GM21447 (cell line): ENCODE results near the gene DMC1.

Source experiments
- ATAC-seq: cut with Tn5 transposase; IDR thresholded peaks from one replicate; pipeline ENCODE4 v1.9.1; 2021; ENCODE audit not compliant: unreplicated experiment

Gene DMC1

DNA sequence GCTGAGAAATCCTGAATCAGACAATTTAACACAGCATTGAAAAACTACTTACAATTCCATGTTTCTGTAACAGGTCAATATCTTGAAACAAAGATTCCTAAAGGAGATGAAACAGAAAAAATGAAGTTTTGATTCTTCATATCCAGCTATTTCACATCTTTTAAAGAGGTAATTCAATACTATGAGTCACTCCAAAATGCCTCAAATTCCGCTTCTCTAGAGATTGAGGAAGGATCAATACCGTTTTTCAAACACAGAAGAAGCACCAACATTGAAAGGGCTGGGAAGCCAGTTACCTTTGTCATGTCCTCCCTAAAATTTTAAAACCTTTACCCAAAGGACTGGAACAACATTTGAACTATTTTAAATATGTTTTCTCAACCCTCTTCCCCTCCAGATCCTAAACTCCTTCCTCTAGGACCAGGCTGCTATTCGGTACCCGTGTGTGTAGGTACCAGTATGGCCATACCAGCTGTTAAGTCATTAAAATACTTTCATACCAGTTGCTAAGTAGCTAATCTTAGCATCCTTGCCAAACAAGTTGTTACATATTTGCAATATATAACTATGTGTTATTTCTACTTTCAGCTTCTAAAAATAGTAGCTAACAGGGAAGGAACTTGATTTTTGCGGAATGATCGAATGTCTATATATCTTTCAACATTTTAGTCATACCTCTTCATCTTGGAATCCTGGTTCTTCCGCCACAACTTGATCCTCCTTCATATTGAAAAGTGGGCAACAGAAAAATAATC, 2.3 kb downstream of the DMC1 start:
- ATAC-seq = no peak

DNA sequence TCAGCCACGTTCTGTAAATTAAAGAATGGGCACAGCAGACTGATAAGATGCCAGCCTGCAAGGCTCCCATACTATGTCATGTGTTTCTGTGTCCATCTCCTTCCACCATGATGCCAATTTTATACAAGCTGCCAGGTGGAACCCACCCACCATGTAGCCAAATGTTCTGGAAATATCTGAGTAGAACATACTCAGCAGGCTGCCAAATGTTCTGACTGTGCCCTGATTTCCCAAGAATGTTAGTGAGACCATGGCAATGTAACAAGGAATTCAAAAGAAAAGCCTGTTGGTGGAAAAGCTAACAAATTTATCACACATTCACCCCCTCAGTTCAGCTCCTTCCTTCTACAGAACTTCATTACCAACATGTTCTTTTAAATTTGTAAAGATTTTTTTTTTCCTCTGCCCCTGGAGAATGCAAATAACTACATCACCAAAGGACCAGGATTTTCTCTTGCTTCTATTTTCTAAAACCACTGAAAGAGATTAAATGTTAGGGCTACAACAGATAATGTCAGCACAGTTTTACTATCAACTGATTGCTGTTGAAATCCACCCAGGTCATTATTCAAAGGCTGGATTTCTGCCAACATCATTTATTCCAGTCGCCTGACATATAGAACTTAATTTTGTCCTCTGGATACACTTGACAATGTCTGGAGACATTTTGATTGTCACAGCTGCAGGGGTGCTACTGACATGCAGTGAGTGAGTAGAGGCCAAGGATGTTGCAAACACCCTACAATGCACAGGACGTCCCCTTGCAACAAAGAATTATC, 3.1 kb downstream of the DMC1 start:
- no peak for ATAC-seq

DNA sequence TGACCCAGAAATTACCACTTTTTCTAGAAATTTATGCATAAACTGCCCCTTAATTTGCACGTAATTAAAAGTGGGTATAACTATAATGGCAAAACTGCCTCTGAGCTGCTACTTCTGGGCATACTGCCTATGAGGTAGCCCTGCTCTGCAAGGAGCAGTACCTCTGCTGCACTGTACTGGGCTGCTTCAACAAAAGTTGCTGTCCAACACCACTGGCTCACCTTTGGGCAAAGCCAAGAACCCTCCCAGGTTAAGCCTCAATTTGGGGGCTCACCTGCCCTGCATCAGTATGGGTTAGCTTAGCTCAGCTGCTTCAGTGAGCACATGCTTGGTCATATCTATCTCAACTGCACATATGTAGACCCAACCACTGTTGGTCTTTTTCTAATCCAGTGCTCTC, 4.5 kb downstream of the DMC1 start:
- ATAC-seq = no peak

DNA sequence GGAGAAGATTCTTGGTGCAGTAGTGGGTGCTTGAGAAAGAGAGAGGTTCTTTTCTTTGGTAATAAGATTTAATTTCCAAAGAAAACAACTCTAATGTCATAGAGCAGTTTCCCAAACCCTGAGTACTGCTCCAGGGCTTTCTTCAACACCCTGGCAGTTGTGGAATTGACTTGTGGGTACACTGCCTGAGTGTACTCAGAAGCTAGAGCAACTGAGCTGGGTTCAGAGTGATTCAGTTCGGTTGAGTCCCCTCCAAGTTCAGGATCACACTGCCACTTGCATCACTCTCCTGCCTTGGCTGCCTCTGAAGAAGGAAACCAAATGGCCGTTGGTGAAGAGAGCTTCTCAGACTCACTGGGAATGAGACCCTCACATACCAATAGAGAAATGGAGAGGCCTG, 5.3 kb downstream of the DMC1 start:
- ATAC-seq = no peak

DNA sequence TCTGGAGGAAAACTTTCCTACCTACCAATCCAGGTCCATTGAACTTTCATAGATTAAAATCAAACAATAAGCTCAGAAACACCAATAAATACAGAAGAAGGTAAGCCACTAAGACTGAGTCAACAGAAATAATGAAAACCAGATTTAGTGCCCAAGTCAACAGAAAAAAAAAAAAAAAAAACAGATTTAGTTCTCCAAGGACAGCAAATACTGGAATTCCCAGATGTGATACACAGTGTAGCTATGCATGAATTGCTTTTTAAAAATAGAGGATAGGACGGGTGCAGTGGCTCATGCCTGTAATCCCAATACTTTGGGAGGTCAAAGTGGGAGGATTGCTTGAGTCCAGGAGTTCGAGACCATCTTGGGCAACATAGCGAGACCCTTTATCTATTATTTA, 15.7 kb downstream of the DMC1 start:
- ATAC-seq = no peak

DNA sequence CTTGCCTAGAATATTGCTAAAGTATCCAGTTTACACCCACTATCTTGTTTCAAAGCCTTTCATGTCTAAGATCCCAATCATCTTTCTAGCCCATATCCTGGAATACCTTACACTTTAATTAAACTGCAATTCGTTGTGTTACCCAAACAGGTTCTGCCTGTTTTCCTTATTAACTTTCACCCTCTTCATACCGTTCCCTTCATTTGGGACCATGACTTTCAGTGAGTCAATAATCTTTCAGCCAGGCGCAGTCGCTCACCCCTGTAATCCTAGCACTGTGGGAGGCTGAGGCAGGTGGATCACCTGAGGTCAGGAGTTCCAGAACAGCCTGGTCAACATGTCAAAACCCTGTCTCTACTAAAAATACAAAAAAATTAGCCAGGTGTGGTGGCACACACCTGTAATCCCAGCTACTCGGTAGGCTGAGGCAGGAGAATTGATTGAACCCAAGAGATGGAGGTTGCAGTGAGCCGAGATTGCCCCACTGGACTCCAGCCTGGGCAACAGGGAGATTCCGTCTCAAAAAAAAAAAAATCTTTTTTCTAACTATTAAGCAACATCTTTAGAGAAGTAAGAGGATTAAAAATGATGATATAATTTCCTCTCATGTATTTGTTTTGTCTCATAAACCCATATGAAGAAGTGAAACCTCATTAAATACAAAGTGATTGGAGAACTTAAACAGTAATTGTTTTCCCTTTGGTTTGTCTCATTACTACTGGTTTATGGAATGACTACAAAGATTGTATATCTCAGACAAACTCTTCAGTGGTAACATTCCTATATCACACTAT, 20.7 kb downstream of the DMC1 start:
- no peak for ATAC-seq

DNA sequence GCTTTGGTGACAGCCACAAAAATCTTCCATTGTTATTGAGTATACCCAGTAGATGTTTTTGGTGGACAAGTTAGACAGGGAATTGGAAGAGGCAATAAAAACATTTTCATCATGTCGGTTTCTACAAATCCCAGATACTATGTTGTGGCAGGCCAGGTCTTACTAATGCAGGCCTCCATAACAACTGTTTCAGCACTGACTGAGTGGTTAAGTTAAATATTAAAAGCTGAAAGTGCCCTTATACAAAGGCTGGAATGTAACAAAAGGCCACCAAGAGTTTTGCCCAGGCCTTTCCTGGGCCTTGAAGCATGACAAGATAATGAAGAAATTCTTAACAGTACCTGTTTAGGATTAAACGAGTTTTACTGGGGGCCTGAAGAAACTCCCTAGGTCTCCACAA, 29.3 kb downstream of the DMC1 start:
- ATAC-seq = no peak

DNA sequence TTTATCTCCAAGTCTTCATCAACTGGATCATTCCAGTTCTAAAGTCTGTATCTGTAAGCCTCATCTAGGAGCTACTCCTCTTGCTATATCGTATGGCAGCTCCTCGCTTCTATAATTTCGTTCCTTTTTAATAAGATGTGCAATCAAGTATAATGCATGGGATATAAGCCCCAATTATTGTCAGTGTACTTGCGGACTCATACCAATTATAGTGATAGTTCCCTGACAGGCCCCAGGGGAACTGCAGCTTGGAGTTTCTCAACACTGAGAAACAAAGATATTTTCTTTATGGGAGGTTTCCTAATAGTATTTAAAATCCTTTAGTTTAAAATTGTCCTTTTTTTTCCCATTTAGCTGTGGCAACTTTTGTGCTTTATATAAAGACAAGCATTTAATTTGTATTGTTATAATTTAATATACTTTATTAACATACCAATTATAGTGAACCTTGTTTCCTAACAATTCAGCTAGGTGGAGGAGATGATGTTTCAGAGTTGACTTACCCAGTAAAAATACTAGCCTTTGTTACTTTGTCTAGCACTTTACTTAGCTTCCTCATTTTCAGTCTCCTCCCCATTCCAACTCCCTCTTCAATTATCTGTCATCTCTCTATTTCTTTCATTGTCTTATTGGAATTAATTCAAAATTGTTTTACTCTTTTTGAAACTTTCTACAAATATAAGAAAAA, 38.6 kb downstream of the DMC1 start:
- ATAC-seq = no peak

DNA sequence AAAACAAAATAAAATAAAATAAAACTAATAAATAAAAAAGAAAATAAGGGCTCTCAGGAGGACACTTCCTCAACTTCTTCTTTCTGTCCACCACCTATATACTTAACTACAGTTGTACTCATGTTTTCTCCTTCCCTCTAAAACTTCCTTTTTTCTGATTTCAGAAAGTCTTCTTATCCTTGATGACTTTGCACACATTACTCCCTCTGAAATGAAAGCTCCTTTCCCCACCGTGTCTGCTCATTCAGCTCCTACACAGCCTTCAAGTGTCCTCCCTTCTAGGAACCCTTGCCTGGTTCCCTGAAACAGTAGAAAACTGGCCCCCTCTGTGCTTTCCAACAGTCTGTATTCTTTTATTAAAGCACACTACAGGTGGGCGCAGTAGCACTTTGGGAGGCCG, 45.6 kb downstream of the DMC1 start:
- ATAC-seq = no peak

DNA sequence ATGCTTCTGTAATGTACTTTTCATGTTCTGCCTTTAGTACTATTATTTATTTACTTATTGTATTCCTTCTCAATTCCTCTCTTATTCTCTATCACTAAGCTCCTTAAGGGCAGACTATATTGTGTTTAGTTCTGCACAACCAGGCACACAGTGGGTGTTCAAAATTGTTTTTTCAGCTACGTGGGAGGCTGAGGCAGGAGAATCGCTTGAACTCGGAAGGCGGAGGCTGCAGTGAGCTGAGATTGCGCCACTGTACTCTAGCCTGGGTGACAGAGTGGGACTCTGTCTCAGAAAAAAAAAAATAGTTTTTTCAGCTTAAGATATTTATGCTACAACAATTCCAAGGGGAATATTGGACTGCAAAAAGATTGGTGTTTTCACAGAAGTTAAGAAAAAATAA, 46.5 kb downstream of the DMC1 start:
- ATAC-seq = no peak

DNA sequence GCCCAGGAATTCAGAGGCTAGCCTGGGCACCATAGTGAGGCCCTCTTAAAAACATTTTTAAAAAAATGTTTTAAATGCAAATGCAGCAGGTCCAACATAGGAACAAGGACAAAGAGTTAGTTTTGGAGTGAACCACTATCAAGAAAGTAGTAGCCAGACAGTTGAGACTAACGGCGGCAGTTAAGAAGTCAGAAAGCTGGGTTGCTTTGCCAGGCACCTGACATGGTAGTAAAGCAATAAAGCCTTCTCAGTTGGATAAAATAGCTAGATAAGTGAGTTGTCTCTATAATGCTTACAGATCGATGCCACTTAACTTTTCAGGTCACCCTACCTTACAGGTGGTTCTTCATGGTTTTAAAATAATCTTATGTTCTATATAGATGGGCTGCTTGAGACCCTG, 47.0 kb downstream of the DMC1 start:
- ATAC-seq = no peak

DNA sequence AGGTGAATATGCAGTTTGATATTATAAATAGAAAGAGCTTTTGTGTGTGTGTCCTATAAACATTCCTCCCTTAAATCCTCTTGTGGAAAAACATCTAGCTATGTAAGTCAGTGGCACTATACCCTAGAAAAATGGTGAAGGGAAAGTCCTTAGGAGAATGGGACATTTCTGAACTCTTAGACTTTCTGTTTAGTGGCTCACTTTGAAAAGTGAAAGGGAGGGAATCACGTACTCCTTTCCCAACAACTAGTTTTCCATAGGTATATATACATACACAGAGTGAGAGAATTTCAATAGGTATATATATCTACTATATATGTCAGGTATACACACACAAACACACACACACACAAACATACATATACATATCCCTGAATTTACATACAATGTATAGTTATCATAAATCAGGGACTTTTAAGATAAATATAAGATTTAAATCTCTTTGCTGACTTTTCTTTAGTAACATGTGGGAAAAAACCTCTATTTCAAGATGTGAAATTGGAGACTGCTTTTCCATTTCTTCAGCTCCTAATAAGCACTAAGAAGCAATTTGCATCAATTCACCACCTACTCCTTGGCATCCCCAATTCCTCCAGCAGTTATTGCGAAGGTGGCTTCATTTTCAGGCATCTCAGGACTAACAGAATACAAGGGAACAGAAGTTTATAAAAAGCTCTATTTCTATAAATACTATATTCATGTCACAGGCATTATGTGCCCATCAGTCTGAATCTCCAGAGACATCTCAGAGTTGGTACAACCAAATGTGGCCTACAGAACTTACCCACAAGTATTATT, 50.3 kb downstream of the DMC1 start:
- ATAC-seq = no peak

DNA sequence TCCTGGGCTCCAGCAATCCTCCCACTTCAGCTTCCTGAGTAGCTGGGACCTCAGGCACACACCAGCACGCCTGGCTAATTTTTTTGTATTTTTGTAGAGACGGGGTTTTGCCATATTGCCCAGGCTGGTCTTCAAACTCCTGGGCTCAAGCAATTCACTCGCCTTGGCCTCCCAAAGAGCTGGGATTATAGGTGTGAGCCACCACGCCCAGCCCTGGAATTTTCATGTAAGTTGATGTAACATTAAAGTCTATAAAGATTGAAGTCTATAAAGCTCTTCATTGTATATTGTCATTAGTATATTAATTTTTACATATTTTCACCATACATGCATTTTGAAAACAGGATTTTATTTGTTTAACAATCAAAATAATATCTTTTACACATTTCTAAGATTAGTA, 51.4 kb downstream of the DMC1 start:
- no peak for ATAC-seq

DNA sequence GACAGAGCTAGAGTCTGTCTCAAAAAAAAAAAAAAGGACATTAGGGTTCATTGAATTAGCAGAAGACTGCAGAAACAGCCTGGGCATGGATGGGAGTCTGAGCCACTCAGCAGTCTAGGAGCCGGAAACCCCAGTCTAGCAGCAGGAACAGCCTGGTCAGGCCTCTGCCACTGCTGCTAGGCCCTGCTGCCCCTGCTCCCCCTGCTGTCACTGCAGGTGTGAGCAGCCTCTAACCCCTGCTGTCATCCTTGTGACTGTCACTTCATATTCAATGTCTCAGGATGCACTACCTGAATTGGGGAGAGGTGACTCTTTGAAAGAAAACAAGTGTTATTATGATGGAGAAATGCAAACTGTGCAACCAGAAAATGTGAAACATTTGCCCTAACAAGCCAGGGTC, 56.9 kb downstream of the DMC1 start:
- ATAC-seq = no peak

DNA sequence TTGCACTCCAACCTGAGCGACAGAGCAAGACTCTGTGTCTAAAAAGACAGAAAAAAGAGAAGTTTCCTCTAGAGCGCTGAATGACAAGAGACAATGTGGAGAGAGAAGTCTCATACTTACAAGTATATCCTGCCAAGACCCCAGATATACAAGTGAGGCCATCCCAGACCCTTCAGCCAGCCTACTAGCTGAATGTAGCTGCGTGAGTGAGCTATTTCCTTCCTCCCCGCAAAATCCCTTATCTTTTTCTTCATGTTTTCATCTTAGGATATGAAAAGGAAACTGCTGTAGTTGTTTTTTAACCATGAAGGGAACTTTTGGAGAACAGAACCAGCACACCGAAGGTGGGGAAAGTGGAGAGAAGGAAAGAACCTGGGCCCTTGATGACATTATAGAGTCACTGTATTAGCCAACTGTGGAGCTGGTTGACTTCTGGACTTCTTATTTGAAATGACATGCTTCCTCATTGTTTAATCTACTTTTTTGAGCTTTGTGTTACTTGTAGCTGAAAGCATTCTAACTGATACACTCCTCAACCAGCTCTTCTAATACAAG, 59.5 kb downstream of the DMC1 start:
- ATAC-seq = no peak

DNA sequence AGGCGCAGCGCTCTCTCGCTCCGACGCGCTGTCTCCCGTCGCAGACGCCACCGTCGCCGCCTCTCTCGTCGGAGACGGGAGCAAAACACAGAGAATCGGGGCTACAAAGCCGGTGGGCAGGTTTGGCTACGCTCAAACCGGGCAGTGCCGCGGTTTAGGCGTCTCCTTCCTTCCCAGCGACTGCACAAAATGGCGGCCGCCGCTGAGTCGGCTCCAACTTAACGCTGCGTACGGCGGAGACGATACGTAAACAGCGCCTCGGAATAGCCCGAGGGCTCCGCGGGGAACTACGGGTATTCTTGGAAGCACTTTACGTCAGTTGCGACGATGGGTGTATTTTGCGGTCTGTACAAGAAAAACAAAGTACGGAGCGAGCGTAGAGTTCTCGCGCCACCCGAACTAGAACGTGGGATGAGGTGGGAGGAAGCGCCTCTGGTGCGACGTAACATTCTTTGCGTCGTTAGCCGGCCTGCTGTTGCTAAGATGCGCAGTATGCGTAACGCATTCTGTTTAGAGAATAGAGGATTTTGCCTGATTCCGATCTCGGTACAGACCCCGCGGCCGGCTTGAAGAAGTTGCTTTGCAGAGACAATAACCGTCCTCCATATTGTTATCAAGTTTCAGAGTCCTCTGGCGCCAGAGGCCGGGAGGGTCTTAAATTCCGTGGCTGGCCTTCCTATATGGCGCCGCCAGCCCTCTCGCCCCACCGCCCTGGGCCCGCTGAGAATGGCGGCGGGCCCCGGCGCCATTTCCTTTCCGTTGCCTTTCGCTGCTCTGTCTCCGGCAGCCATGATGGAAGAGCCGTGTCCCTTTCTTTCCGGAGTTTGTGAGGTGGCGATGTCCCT, 63.6 kb downstream of the DMC1 start, which contains the start of gene DDX17:
Gene DDX17 (minus strand): TSS at position 194 of the 845 bp plus-strand sequence.
- ATAC-seq = peak; percentile 81

DNA sequence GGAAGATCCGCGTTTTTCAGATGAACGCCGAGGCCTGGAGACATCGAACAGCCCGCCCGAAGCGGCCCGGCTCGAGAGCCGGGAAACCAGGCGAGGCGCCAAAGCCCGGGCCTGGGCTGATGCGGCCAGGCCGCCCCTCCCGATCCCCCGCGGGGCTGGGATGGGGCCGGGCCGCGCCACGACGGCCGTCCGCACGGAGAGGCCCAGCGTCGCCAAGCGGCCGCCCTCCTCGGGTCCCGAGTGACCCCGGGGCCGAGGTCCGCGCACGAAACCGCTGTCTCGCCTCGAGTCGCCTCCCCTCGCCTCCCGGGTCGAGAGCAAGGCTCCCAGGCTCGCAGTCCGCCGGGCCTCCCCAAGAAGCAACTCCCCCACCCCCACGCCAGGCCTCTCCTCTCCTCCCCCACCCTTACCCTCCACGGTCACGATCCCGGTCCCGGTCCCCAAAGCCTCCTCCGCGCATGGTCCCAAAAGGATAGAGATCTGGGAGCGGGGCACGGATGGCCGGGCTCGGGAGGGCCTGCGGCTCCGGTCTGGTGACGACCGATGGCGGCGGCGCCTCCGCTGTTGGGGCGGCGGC, 64.4 kb downstream of the DMC1 start:
- ATAC-seq = peak; percentile 22

DNA sequence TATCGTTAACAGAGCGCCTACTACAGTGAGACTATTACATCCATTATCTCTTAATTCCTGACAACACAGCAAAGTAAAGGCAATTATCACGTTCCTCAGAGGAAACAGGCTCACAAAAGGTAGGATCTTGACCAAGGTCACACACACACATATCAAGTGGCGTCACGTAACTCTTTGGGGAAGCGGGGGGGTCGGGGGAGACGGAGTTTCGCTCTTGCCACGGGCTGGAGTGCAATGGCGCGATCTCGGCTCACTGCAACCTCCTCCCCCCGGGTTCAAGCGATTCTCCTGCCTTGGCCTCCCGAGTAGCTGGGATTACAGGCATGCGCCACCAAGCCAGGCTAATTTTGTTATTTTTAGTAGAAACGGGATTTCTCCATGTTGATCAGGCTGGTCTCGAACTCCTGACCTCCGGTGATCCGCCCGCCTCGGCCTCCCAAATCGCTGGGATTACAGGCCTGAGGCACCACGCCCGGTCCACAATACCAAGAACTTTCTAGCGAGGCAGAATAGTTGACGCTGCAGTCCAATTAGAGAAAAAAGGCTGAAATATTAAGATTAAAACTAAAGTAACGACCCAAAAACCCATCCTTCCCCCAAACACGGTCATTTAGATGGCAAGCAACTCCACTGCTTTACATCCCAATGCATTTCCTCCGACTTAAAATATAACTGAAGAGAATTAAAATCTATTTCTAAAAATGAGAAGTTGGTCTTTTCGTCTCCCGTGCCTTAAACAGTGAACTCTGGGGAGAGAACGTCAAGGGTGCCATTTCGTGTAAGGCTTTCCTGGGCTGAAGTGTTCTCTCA, 65.0 kb downstream of the DMC1 start:
- no peak for ATAC-seq
